Stimulated activated naive B cell treated with anti-CD40 and anti-IgM and Interleukin-4, amounts not matched to agents 10 μg/mL and 1 μg/mL and 100 μg/mL, for 72 hours (primary cell): ENCODE data around the gene B4GALNT4.
"Not testable (repeated sequence)": the region's sequence is repeated elsewhere in the genome, so short reads cannot be mapped to it uniquely, and the experiment has no call there.

Source experiments
- ATAC-seq, 2 donors: fragments of 150-1000 bp; cut with Tn5 transposase; replicated peaks; 2 replicates each; pipeline ENCODE4 v1.10.0; 2021; ENCODE audit warnings: moderate library complexity in 1 of 2
- DNase-seq: peaks from one replicate; pipeline ENCODE4 v3.0.0; 2021
- H3K27ac Mint-ChIP-seq: one replicate; pipeline ENCODE4 v1.8.0; 2022; ENCODE audit warnings: mild to moderate bottlenecking, mixed read lengths
- H3K27me3 Mint-ChIP-seq, 2 donors: one replicate each; pipeline ENCODE4 v1.8.0; 2022; ENCODE audit warnings: mixed read lengths in 2 of 2
- H3K36me3 Mint-ChIP-seq, 2 donors: one replicate each; pipeline ENCODE4 v1.8.0; 2022; ENCODE audit warnings: mixed read lengths in 2 of 2, mild to moderate bottlenecking in 1 of 2
- H3K4me1 Mint-ChIP-seq, 2 donors: one replicate each; pipeline ENCODE4 v1.8.0; 2022; ENCODE audit warnings: mixed read lengths in 2 of 2, mild to moderate bottlenecking in 1 of 2
- H3K4me3 Mint-ChIP-seq, 2 donors: one replicate each; pipeline ENCODE4 v1.8.0; 2022; ENCODE audit warnings: mild to moderate bottlenecking in 2 of 2, mixed read lengths in 2 of 2, moderate library complexity in 1 of 2
- H3K9me3 Mint-ChIP-seq, 2 donors: one replicate each; pipeline ENCODE4 v1.8.0; 2022; ENCODE audit warnings: mixed read lengths in 2 of 2, mild to moderate bottlenecking in 1 of 2

B4GALNT4 gene, protein sequence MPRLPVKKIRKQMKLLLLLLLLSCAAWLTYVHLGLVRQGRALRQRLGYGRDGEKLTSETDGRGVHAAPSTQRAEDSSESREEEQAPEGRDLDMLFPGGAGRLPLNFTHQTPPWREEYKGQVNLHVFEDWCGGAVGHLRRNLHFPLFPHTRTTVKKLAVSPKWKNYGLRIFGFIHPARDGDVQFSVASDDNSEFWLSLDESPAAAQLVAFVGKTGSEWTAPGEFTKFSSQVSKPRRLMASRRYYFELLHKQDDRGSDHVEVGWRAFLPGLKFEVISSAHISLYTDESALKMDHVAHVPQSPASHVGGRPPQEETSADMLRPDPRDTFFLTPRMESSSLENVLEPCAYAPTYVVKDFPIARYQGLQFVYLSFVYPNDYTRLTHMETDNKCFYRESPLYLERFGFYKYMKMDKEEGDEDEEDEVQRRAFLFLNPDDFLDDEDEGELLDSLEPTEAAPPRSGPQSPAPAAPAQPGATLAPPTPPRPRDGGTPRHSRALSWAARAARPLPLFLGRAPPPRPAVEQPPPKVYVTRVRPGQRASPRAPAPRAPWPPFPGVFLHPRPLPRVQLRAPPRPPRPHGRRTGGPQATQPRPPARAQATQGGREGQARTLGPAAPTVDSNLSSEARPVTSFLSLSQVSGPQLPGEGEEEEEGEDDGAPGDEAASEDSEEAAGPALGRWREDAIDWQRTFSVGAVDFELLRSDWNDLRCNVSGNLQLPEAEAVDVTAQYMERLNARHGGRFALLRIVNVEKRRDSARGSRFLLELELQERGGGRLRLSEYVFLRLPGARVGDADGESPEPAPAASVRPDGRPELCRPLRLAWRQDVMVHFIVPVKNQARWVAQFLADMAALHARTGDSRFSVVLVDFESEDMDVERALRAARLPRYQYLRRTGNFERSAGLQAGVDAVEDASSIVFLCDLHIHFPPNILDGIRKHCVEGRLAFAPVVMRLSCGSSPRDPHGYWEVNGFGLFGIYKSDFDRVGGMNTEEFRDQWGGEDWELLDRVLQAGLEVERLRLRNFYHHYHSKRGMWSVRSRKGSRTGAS

DNA sequence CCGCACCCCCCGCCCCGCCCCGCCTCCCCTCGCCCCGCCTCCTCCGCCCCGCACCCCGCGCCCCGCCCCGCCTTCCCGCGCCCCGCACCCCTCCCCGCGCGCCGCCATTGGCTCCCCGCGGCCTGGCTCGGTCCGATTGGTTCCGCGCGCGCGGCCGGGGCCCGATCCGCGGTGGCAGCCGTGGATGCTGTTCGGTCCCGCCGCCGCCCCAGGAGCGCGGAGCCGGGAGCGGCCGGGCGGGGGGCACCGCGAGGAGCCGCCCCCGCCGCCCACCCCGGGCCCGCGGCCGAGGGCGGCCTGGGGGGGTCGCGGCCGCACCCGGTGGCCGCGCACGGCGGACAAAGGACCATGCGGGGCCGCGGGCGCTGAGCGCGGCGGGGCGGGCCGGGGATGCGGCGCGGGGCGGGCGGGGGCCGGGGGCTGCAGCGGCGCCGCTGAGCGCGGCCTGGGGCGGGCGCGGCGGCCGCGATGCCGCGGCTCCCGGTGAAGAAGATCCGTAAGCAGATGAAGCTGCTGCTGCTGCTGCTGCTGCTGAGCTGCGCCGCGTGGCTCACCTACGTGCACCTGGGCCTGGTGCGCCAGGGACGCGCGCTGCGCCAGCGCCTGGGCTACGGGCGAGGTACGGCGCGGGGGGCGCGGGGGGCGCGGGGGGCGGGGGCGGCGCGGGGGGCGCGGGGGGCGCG lies at the start of gene B4GALNT4:
TSS of gene B4GALNT4 (plus strand) at position 164 of the 683 bp plus-strand sequence. CDS start at position 469, 305 bp downstream.
- ATAC-seq (no peak), DNase-seq (no peak)
- Mint-ChIP-seq H3K4me1 (peaks cover 9 to 27% of the 10 kb centered on the region in 2 donors), H3K36me3 (peaks cover 0 to 2% of the 10 kb centered on the region in 2 donors), H3K27me3 (peaks cover 49 to 66% of the 10 kb centered on the region in 2 donors), H3K27ac (no peak within 1 kb of the TSS), H3K9me3 (no peaks in the 10 kb centered on the region), H3K4me3 (peak within 1 kb of the TSS; percentile 75 to 89)

DNA sequence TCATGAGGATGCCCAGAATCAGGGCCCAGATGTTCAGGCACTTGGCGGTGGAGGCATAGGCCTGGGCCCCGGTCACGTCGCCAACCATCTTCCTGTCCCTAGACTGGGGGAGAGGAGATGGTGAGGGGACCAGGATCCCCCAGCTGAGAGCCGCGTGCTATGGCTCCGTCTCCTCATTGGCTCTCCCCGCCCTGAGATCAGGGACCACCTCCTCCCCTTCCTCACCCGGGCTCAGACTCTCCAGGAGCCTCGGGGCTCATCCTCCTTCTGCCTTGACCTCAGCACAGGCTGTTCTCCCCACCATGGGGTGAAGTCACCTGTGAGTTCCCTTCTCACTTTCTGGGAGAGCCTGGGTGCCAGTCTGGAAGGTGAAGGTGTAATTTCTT lies 49.4 kb upstream of the B4GALNT4 start:
- not testable (repeated sequence) for H3K36me3 Mint-ChIP-seq, ATAC-seq, DNase-seq, H3K27ac Mint-ChIP-seq, H3K9me3 Mint-ChIP-seq
- Mint-ChIP-seq H3K4me3 (peak overlapping the region; percentile 48 to 52), H3K27me3 (peaks cover 6 to 16% of the 10 kb centered on the region in 2 donors), H3K4me1 (peaks cover 22 to 29% of the 10 kb centered on the region in 2 donors)

DNA sequence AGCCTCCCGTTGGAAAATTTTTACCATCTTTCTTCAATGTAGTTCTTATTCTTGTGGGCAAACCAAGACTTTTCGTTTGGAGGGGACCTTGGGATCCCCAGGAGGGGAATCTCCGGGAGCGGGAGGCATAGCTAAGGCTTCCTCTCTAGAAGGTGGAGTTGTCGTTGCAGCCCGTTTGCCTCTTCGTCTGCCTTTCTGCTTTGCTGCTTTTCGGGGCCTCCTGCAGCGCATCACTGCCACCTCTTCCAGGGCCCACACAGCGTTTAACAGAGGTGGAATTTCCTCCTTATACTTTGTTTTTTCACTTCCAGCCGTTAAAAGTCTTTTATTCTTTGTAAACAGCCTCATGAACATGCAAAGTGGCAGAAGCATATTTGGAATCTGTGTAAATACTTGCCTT lies 45.1 kb upstream of the B4GALNT4 start:
- Mint-ChIP-seq H3K27ac (no peak overlapping the region), H3K4me1 (peaks cover 34 to 52% of the 10 kb centered on the region in 2 donors), H3K36me3 (no peaks in the 10 kb centered on the region), H3K27me3 (peaks cover 6 to 16% of the 10 kb centered on the region in 2 donors), H3K4me3 (no peak overlapping the region), H3K9me3 (no peaks in the 10 kb centered on the region)
- DNase-seq (no peak), ATAC-seq (no peak)

DNA sequence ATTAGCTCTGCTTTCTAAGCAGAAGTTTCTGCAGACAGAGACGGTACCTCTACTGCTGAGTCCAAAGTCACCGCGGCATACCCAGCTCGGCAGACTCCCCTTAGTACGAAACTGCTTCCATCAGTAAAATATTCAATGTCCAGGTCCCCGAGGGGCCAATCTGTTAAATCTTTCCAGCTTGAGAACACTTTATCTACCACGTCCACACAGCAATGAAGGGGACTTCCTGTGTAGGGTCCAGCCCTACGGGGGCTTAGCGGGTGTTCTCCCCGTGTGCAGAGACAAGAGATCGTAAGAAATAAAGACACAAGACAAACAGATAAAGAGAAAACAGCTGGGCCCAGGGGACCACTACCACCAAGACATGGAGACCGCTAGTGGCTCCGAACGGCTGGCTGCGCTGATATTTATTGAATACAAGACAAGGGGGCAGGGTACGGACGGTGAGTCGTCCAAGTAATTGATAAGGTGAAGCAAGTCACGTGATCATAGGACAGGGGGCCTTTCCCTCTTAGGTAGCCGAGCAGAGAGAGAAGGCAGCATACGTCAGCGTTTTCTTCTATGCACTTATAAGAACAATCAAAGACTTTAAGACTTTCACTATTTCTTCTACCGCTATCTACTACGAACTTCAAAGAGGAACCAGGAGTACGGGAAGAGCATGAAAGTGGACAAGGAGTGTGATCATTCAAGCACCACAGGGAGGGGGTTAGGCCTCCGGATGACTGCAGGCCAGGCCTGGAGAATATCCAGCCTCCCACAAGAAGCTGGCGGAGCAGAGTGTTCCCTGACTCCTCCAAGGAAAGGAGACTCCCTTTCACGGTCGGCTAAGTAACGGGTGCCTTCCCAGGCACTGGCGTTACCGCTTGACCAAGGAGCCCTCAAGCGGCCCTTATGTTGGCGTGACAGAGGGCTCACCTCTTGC lies 44.4 kb upstream of the B4GALNT4 start:
- H3K36me3 Mint-ChIP-seq, H3K27me3 Mint-ChIP-seq, H3K27ac Mint-ChIP-seq, H3K4me3 Mint-ChIP-seq, H3K9me3 Mint-ChIP-seq, DNase-seq, ATAC-seq: not testable (repeated sequence)
- H3K4me1 Mint-ChIP-seq: peaks cover 35 to 54% of the 10 kb centered on the region in 2 donors

DNA sequence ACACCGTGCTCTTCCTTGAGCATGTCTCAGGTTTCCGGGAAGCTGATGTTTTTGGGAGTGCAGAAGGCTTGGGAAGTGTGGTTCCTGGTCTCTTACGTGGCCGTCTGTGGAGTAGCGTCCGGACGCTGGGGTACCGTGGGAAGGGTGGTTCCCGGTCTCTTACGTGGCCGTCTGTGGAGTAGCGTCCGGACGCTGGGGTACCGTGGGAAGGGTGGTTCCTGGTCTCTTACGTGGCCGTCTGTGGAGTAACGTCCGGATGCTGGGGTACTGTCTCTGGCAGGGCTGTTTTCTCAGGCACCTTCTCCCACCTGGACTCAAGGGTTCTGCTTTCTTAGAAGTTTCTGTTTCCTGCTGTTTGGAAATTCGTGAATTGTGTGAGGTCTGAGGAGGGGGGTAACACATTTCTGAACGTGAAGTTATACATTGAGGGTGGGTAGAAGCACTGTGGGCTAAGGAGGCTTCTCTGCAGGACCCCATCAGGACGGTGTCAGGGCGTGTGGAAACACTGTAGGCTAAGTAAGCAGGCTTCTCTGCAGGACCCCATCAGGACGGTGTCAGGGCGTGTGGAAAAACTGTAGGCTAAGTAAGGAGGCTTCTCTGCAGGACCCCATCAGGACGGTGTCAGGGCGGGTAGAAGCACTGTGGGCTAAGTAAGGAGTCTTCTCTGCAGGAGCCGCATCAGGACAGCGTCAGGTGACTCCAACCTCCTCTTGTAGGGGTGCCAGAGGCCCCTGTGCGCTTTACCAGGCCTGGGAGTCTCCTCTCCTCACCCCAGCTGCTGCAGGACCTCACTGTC lies 43.3 kb upstream of the B4GALNT4 start:
- no peaks in the 10 kb centered on the region for H3K9me3 Mint-ChIP-seq
- H3K27ac Mint-ChIP-seq: peak overlapping the region; percentile 98
- peaks cover 34 to 54% of the 10 kb centered on the region in 2 donors for H3K4me1 Mint-ChIP-seq
- no peaks in the 10 kb centered on the region for H3K27me3 Mint-ChIP-seq
- H3K36me3 Mint-ChIP-seq: no peaks in the 10 kb centered on the region
- H3K4me3 Mint-ChIP-seq: peak overlapping the region in 1 of 2 donors; percentile 44
- DNase-seq: no peak
- no peak for ATAC-seq

DNA sequence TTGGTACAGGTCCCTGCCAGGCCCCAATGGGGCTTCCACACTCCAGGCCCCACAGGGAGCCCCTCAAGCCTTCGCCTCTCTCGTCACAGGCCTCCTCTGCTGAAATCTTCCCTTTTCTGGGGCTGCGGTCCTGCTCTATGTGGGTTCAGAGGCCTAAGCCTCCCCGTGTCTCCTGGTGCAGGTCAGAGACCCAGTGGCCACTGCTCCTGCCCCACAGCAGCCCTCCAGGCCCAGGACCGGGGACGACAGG lies 42.8 kb upstream of the B4GALNT4 start:
- peaks cover 37 to 56% of the 10 kb centered on the region in 2 donors for H3K4me1 Mint-ChIP-seq
- no peaks in the 10 kb centered on the region for H3K9me3 Mint-ChIP-seq
- ATAC-seq (peak; percentile 7 to 8), DNase-seq (no peak)
- H3K36me3 Mint-ChIP-seq: no peaks in the 10 kb centered on the region
- H3K4me3 Mint-ChIP-seq: peak overlapping the region; percentile 44 to 66
- H3K27me3 Mint-ChIP-seq: no peaks in the 10 kb centered on the region
- H3K27ac Mint-ChIP-seq: peak overlapping the region; percentile 98

DNA sequence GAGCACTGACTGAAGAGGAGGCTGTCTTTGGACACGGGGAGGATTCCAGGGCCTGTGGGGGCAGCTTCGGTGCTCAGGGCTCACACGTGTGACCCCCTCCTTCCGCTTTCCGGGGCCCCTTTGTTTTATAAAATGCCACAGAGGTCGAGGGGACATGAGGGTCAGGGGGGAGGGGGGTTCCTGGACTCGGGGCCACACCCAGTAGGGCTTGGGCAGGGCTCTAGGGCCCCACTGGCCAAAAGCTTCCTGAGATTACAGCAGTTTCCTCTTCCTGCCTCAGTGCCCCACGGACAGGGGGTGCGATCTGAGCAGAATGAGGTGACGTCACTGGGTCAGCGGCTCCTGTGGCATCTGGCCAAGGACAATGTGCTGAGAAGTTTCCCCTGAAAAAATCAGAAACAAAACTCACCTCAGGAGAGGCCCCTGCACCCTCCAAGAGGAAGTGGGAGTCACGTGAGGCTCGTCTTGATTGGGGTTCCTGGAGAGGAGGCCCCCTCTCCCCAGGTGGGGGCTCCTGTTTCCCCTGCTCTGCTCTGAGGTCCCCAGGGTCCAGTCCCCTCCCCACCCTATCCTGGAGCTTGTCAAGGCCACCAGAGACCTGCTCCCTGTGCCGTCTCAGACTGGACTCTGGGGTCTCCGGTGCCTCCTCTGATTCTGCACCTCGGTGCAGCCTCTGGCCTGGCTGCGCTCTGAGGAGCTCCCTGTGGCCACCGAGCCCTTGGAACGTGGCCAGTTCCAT lies 42.3 kb upstream of the B4GALNT4 start:
- DNase-seq (peak; percentile 66), ATAC-seq (peak; percentile 86)
- Mint-ChIP-seq H3K27ac (peak overlapping the region; percentile 98), H3K4me1 (peaks cover 37 to 56% of the 10 kb centered on the region in 2 donors), H3K4me3 (peak overlapping the region; percentile 52 to 66), H3K9me3 (no peaks in the 10 kb centered on the region), H3K36me3 (no peaks in the 10 kb centered on the region), H3K27me3 (no peaks in the 10 kb centered on the region)

DNA sequence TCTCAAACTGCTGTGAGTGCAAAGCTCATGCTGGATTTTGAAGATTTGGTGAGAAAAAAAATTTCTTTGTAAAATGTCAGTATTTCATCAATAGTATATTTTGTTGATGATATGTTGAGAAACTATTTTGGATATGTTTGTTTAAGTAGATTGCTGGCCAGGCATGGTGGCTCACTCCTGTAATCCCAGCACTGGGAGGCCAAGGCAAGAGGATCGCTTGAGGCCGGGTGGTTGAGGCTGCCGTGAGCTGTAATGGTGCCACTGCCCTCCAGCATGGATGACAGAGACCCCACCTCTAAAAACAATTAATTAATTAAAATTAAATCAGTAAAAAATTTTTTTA lies 41.7 kb upstream of the B4GALNT4 start:
- peaks cover 37 to 56% of the 10 kb centered on the region in 2 donors for H3K4me1 Mint-ChIP-seq
- H3K27ac Mint-ChIP-seq: peak overlapping the region; percentile 82
- DNase-seq: no peak
- no peak for ATAC-seq
- peak overlapping the region in 1 of 2 donors; percentile 40 for H3K4me3 Mint-ChIP-seq
- no peaks in the 10 kb centered on the region for H3K9me3 Mint-ChIP-seq
- H3K27me3 Mint-ChIP-seq: no peaks in the 10 kb centered on the region
- no peaks in the 10 kb centered on the region for H3K36me3 Mint-ChIP-seq

DNA sequence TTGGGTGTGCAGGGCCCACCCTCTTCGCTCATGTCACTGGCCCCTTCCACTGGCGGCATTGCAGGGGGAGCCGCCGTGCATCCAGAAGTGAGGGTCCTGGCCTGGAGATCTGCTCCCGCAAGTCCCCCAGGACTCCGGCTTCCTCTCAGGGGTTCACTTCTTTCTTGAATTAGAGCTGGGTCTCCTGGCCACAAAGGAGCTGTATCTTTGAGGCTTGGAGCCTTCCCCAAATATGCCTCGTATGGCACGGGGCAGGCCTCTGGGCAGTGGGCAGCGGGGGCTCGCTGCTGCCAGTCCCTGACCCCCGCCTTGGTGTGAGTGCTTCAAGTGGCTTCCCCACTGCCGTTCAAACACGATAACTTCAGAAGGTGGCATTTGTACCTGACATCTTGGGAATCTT lies 41.3 kb upstream of the B4GALNT4 start:
- H3K4me3 Mint-ChIP-seq: no peak overlapping the region
- H3K27ac Mint-ChIP-seq: no peak overlapping the region
- no peak for ATAC-seq
- DNase-seq: no peak
- H3K9me3 Mint-ChIP-seq: no peaks in the 10 kb centered on the region
- no peaks in the 10 kb centered on the region for H3K27me3 Mint-ChIP-seq
- no peaks in the 10 kb centered on the region for H3K36me3 Mint-ChIP-seq
- peaks cover 39 to 56% of the 10 kb centered on the region in 2 donors for H3K4me1 Mint-ChIP-seq

DNA sequence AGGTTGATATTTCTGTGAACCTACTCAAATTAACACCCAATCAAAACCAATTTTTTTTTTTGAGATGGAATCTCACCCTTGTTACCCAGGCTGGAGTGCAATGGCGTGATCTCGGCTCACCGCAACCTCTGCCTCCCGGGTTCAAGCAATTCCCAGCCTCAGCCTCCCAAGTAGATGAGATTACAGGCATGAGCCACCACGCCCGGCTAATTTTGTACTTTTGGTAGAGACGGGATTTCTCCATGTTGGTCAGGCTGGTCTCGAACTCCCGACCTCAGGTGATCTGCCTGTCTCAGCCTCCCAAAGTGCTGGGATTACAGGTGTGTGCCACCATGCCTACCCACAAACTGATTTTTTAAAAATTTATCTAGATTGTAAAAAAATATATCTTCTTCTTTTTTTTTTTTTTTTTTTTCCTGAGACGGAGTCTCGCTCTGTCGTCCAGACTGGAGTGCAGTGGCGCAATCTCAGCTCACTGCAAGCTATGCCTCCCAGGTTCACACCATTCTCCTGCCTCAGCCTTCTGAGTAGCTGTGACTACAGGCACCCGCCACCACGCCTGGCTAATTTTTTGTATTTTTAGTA lies 40.7 kb upstream of the B4GALNT4 start:
- H3K4me1 Mint-ChIP-seq: peaks cover 41 to 56% of the 10 kb centered on the region in 2 donors
- H3K4me3 Mint-ChIP-seq, H3K36me3 Mint-ChIP-seq, H3K9me3 Mint-ChIP-seq, DNase-seq, ATAC-seq, H3K27ac Mint-ChIP-seq, H3K27me3 Mint-ChIP-seq: not testable (repeated sequence)

DNA sequence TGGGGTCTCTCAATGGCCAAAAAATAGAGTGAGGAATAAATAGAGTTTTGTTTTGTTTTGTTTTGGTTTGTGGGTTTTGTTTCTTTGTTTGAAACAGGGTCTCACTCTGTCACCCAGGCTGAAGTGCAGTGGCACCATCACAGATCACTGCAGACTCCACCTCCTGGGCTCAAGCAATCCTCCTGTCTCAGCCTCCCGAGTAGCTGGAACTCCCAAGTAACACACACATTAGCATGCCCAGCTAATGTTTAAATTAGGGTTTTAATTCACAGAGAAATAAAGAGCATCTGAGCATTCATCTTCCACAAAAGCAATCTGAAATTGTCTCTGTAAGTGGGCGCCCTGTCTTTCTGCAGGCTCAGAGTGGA lies 39.4 kb upstream of the B4GALNT4 start:
- Mint-ChIP-seq H3K27ac (no peak overlapping the region), H3K36me3 (no peaks in the 10 kb centered on the region), H3K4me3 (no peak overlapping the region), H3K9me3 (no peaks in the 10 kb centered on the region), H3K27me3 (no peaks in the 10 kb centered on the region), H3K4me1 (peaks cover 37 to 51% of the 10 kb centered on the region in 2 donors)
- DNase-seq (no peak), ATAC-seq (no peak)

DNA sequence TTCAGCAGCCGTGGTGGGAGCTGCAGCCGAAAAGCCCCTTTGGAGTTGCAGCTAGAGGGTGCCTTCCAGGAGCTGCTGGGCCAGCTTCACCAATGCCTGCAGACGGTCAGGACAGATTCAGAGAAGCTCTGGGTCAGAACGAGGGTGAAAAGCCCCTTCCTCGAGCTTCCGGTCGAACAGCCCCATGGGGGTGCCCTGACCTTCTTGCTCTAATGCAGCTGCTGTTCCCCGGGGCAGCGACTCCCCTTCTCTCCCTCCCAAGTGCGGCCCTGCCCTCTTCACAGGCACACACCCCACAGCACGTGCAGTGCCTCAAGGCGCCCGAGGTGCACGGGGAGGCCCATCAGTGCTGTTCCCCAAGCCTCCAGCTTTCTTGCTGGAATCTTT lies 39.0 kb upstream of the B4GALNT4 start:
- H3K27me3 Mint-ChIP-seq: no peaks in the 10 kb centered on the region
- H3K4me1 Mint-ChIP-seq: peaks cover 37 to 50% of the 10 kb centered on the region in 2 donors
- no peaks in the 10 kb centered on the region for H3K9me3 Mint-ChIP-seq
- no peaks in the 10 kb centered on the region for H3K36me3 Mint-ChIP-seq
- ATAC-seq: no peak
- no peak overlapping the region for H3K4me3 Mint-ChIP-seq
- no peak for DNase-seq
- no peak overlapping the region for H3K27ac Mint-ChIP-seq
